Measurements from ENCODE around the gene NECAB2.

Gene NECAB2

DNA sequence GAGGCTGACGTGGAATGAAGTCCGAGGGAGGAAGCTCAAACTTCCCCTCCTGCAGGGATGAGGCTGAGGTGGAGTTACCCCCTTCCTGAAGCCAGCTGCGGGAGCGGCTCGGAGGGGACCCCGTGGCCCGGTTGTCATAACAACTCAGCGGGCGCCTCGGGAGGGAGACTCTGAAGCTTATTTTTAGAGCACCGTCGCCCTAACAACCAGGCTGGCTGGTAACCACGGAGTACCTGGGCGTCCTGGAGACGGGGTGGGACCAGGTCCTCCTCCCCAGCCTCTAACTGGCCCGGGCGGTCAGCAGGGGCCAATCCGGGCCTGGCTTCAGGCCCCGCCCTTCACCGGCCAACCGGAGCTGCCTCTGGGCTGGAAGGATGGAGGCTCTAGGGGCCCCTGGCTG is 27.7 kb downstream of the NECAB2 start:
- Histone ChIP-seq H3K4me3 (no peak overlapping the region), H3K9me3 (no peaks in the 10 kb centered on the region), H3K36me3 (no peaks in the 10 kb centered on the region), H3K27ac (no peak overlapping the region), H3K4me1 (peaks cover 0 to 3% (median 0%) of the 10 kb centered on the region in 4 donors), H3K27me3 (peaks cover 0 to 62% of the 10 kb centered on the region in 2 donors)
- intact Hi-C loops (cut with DNase I; ENCODE audit: low total_unique reads) = no loop called here
- TF ChIP-seq, protein P1, sequence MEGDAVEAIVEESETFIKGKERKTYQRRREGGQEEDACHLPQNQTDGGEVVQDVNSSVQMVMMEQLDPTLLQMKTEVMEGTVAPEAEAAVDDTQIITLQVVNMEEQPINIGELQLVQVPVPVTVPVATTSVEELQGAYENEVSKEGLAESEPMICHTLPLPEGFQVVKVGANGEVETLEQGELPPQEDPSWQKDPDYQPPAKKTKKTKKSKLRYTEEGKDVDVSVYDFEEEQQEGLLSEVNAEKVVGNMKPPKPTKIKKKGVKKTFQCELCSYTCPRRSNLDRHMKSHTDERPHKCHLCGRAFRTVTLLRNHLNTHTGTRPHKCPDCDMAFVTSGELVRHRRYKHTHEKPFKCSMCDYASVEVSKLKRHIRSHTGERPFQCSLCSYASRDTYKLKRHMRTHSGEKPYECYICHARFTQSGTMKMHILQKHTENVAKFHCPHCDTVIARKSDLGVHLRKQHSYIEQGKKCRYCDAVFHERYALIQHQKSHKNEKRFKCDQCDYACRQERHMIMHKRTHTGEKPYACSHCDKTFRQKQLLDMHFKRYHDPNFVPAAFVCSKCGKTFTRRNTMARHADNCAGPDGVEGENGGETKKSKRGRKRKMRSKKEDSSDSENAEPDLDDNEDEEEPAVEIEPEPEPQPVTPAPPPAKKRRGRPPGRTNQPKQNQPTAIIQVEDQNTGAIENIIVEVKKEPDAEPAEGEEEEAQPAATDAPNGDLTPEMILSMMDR (IDR thresholded peaks at IDR 0.05) = no peak
- no peak for DNase-seq

DNA sequence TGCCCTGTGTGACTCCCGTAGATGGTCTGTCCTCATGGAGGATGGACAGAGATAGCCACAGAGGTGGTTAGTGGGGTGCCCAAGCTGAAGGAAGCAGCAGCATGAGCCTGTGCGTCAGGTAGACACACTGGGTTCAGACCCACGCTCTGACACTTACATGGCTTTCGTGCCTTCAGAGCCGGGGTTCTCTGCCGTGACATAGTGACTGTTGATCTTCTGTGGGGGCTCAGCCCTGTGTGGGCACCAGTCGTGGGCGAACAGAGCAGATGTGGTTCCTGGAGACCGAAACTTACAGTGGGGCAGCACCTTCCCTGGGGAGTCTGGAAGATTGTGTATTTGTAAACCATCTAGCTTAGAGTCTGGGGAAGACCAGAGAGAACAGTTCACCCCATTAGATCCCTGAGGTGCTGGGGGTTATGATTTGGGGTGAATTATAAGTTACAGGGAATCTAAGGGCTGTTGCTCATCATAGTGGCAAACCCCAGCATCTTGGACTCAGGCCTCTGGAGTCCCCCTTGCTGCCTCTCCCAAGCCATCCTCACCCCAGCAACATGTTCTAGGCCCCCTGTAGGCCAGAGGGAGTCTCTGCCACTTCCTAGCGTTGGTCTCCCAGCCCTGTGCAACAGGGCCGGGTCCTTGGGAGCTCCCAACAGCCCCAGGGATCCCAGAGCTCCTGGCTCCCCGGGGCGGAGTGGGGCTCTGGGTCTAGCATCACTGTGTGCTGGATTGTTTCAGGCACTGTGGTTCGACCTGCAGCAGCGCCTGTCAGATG is 28.6 kb downstream of the NECAB2 start:
- TF ChIP-seq, protein P1 (IDR thresholded peaks at IDR 0.05) = no peak
- Histone ChIP-seq H3K9me3 (no peaks in the 10 kb centered on the region), H3K4me1 (peaks cover 0 to 3% (median 0%) of the 10 kb centered on the region in 4 donors), H3K27ac (no peak overlapping the region), H3K36me3 (no peaks in the 10 kb centered on the region), H3K4me3 (no peak overlapping the region), H3K27me3 (peaks cover 0 to 68% of the 10 kb centered on the region in 2 donors)
- no peak for DNase-seq
- intact Hi-C loops (cut with DNase I; ENCODE audit: low total_unique reads) = no loop called here

DNA sequence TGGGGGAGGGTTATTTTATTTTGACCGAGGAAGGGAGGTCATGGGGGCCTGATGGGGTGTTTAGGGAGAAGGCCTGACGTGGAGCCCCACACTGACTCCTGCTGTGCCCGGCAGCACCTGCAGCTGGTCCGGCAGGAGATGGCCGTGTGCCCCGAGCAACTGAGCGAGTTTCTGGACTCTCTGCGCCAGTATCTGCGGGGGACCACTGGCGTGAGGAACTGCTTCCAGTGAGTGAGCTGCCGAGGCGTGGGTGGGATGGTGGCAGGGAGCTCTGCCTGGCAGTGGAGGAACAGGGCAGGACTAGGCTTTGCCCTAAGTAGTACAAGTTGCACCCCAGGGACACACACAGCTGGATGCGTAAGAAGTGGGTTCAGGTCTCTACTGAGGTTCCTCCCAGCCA is 30.0 kb downstream of the NECAB2 start:
- no peaks in the 10 kb centered on the region for H3K9me3 ChIP-seq
- DNase-seq = no peak
- TF ChIP-seq, protein P1 (IDR thresholded peaks at IDR 0.05) = no peak
- no peak overlapping the region for H3K27ac ChIP-seq
- H3K4me1 ChIP-seq = peaks cover 0 to 3% (median 0%) of the 10 kb centered on the region in 4 donors
- H3K36me3 ChIP-seq = no peaks in the 10 kb centered on the region
- intact Hi-C loops (cut with DNase I; ENCODE audit: low total_unique reads) = no loop called here
- H3K27me3 ChIP-seq = peaks cover 0 to 80% of the 10 kb centered on the region in 2 donors
- H3K4me3 ChIP-seq = no peak overlapping the region

DNA sequence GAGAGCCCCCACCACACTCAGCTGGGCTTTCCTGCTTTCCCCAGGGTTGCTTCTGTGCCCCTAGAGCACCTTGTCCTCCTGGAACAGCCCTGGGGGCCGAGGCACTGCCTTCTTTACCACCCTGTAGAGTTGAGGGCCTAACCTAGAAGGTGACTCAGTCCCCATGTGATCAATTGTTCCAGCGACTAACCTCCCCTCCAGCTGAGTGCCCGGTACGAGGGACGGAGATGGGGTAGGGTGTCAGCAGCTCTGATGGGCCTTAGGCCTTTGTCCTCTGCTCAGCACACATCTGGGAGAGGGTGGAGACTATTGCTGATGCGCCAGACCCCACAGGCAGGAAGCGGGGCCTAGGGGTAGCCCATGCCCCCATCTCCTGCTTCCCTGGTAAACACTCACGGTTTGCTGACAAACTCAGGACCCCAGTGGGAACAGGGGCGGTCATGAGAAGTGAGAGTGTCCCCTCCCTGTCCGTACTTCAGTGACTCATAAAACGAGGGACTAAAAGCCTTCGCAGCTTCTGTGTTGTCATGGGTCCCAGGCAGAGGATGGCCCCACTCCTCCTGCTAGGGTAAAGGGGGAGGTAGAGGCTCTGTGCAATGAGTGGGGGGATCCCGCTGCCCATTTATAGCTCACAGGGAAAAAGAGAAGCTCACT is 33.1 kb downstream of the NECAB2 start:
- Histone ChIP-seq H3K36me3 (no peaks in the 10 kb centered on the region), H3K4me3 (no peak overlapping the region), H3K27ac (no peak overlapping the region), H3K27me3 (peaks cover 0 to 74% of the 10 kb centered on the region in 2 donors), H3K4me1 (no peaks in the 10 kb centered on the region), H3K9me3 (no peaks in the 10 kb centered on the region)
- intact Hi-C loops (cut with DNase I; ENCODE audit: low total_unique reads) = no loop called here
- TF ChIP-seq, protein P1 (IDR thresholded peaks at IDR 0.05) = no peak
- no peak for DNase-seq

DNA sequence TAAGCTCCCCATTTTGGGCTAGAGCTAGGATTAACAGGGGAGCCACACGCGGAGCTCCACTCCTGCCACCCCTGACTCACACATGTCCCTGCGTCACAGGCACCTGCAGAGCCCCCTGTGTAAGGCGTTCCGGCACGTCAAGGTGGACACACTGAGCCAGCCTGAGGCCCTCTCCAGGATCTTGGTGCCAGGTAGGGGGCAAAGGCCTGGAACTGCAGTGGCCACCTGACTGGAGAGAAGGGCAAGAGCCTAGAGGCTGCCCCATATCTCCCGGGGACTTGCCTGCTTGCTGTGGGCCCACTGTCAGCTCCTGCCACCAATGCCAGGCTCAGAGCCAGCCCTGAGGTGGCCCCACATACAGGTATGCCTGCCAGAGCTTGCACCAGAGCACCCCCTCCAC is 33.7 kb downstream of the NECAB2 start:
- Histone ChIP-seq H3K4me3 (no peak overlapping the region), H3K27ac (no peak overlapping the region), H3K27me3 (peaks cover 0 to 71% of the 10 kb centered on the region in 2 donors), H3K4me1 (no peaks in the 10 kb centered on the region), H3K9me3 (no peaks in the 10 kb centered on the region), H3K36me3 (no peaks in the 10 kb centered on the region)
- TF ChIP-seq, protein P1 (IDR thresholded peaks at IDR 0.05) = no peak
- no peak for DNase-seq
- intact Hi-C loops (cut with DNase I; ENCODE audit: low total_unique reads) = no loop called here

All from tibial artery (tissue), 4 donors.